LNCaP clone FGC (cell line): Measurements from ENCODE around the gene ZNF827.
"Not testable (repeated sequence)": the region's sequence is repeated elsewhere in the genome, so short reads cannot be mapped to it uniquely, and the experiment has no call there.

Source experiments
- DNase-seq: peaks from one replicate; pipeline ENCODE4 v3.0.0-alpha.2; 2011; ENCODE audit warnings: low read depth
- H3K4me3 ChIP-seq: 2 replicates; pipeline ENCODE4 v1.5.1; 2011; ENCODE audit warnings: mild to moderate bottlenecking, low read depth, low read length, control low read depth
- TF ChIP-seq, protein P1 (sequence below): IDR thresholded peaks from 2 replicates; pipeline ENCODE4 v1.5.1; 2012; ENCODE audit warnings: mild to moderate bottlenecking; ENCODE audit not compliant: control insufficient read depth, insufficient read depth; ENCODE audit errors: extremely low read depth

The ZNF827 gene

DNA sequence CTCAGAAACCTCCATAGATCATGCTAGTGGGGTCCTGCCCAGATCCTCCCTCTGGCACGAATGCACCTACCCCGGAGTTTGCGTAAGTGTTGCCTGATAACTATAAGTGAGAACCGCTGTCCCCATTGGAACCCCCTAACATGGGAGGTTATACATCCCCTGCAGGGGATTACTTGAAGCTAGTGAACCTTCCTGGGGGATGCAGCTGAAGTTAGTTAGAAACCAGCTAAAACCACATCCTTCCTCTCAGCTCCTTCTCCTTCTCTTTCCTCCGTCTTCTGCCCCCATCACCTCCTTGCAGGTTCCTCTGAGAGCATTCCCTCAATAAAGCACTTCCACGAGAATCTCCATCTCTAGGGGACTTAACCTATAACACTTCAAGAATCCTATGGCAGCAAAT, 95.0 kb downstream of the ZNF827 start:
- no peak for DNase-seq
- no peak overlapping the region for H3K4me3 ChIP-seq
- TF ChIP-seq, protein P1, sequence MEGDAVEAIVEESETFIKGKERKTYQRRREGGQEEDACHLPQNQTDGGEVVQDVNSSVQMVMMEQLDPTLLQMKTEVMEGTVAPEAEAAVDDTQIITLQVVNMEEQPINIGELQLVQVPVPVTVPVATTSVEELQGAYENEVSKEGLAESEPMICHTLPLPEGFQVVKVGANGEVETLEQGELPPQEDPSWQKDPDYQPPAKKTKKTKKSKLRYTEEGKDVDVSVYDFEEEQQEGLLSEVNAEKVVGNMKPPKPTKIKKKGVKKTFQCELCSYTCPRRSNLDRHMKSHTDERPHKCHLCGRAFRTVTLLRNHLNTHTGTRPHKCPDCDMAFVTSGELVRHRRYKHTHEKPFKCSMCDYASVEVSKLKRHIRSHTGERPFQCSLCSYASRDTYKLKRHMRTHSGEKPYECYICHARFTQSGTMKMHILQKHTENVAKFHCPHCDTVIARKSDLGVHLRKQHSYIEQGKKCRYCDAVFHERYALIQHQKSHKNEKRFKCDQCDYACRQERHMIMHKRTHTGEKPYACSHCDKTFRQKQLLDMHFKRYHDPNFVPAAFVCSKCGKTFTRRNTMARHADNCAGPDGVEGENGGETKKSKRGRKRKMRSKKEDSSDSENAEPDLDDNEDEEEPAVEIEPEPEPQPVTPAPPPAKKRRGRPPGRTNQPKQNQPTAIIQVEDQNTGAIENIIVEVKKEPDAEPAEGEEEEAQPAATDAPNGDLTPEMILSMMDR, result no peak

DNA sequence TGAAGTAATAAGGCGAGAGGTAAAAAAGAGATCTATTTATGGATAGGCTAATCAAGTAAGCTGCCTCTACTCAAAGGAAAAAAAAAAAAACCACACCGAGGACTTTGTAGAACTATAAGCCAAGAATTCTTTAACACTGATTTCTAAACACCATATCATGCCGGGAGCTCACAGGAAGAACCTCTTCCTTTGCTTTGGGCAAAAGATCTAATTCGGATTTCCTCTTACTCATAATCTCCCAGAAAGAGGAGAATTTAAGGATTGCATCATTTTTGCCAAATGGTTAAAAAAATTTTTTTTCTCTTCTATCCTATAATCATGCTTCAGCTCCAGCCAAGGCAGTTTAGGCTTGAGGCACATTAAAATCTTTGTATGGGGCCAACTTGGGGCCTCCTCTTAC, 95.5 kb downstream of the ZNF827 start:
- H3K4me3 ChIP-seq, result no peak overlapping the region
- TF ChIP-seq, protein P1, result no peak
- DNase-seq, result no peak

GRCh38 chr4:145842224-145842887, 96.3 kb downstream of the ZNF827 start:
- no peak overlapping the region for H3K4me3 ChIP-seq
- DNase-seq, result no peak
- TF ChIP-seq, protein P1, result no peak

- DNase-seq, result no peak
- no peak overlapping the region for H3K4me3 ChIP-seq
- TF ChIP-seq, protein P1, result no peak
These were observed 97.8 kb downstream of the ZNF827 start for GRCh38 chr4:145840801-145841200.

DNA sequence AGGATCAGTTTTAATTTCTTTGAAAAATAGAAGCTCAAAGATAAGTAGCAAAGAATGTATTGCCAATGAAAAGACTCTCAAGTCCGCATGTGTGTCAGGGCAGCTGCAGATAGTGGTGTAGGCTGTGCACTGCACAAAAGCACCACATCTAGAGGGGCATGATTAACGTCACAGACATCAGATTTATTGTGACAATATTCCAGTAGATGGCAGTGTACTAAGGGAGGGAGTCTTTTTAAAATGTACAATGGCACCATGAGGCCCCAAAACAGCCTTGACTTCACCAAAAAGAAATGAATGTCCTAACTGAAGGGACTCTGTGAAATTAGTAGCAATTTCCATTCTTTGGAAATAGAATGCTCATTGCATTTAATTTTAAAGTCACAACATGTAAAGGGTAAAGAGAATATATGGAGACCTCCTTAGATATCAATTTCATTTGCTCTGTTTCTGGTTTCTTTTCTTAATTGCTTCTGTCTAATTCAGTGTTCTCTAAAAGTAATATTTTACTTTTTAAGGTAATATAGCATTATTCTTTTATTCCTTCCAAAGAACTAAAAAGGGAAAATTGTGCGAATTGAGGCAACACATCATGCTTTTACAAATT, 98.4 kb downstream of the ZNF827 start:
- no peak overlapping the region for H3K4me3 ChIP-seq
- DNase-seq, result no peak
- TF ChIP-seq, protein P1, result peak; percentile 57

GRCh38 chr4:145839151-145839550, 99.5 kb downstream of the ZNF827 start:
- no peak for DNase-seq
- TF ChIP-seq, protein P1, result no peak
- no peak overlapping the region for H3K4me3 ChIP-seq

DNA sequence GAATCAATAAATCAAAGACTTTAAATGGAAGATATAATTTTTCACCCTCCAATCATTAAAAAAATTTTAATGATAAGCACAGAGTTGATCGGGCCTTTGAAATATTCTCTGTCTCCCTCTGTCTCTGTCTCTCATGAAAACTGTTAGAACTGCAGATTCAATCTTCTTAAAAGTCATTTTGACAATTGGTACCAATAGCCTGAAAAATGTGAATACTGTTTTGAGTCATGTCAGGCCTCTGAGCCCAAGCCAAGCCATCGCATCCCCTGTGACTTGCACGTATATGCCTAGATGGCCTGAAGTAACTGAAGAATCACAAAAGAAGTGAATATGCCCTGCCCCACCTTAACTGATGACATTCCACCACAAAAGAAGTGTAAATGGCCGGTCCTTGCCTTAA, 106.2 kb downstream of the ZNF827 start:
- not testable (repeated sequence) for H3K4me3 ChIP-seq, DNase-seq
